Sigmoid colon (tissue), 4 donors: ENCODE data around the gene ATG10.

Experiments
- CTCF ChIP-seq, 4 experiments: fragments of 450-650 bp in 3 of 4; fragments of 200-600 bp in 1 of 4; IDR thresholded peaks; one replicate each; pipeline ENCODE4 v1.5.1; 2016 to 2019; ENCODE audit warnings: antibody characterized with exemption in 4 of 4, mild to moderate bottlenecking in 3 of 4, moderate library complexity in 2 of 4
- EP300 ChIP-seq, 4 donors: sonication (generic); formaldehyde crosslinking; IDR thresholded peaks; one replicate each; pipeline ENCODE4 v1.6.1; 2017; ENCODE audit warnings: antibody characterized with exemption in 4 of 4
- POLR2A ChIP-seq, 2 donors: fragments of 450-650 bp; IDR thresholded peaks; one replicate each; pipeline ENCODE4 v1.6.1; 2016; ENCODE audit warnings: antibody characterized with exemption in 2 of 2, mild to moderate bottlenecking in 2 of 2, moderate library complexity in 2 of 2
- POLR2AphosphoS5 ChIP-seq, 4 donors: sonication (generic); formaldehyde crosslinking; IDR thresholded peaks; one replicate each; pipeline ENCODE4 v1.6.1; 2017; ENCODE audit warnings: antibody characterized with exemption in 4 of 4

GRCh38 chr5:82111191-82111590 is 139.4 kb downstream of the ATG10 start:
- TF ChIP-seq EP300 (IDR thresholded peaks at IDR 0.05) (no peak), CTCF (IDR thresholded peaks at IDR 0.05) (no peak), POLR2AphosphoS5 (IDR thresholded peaks at IDR 0.05) (no peak), POLR2A (IDR thresholded peaks at IDR 0.05) (no peak)
